ENCODE data around the gene ADAMTS15. TPM values are rescaled to one million over a fixed set of nuclear protein-coding genes. Genes with fewer than 3 reads are reported as not detected.

ADAMTS15 gene
- total and polyA plus RNA-seq, 7 donors, result 0.46 to 8.9 (median 2.4) TPM

- no peak for DNase-seq
- H3K4me1 ChIP-seq, result peaks cover 0 to 32% (median 25%) of the 10 kb centered on the region in 4 donors
- intact Hi-C loops (cut with DNase I), result no loop called here
Observed at GRCh38 chr11:130476922-130477491, 28.6 kb downstream of the ADAMTS15 start.

GRCh38 chr11:130477586-130478203, 29.2 kb downstream of the ADAMTS15 start:
- TF ChIP-seq EP300 (IDR thresholded peaks at IDR 0.05) (no peak), POLR2AphosphoS5 (IDR thresholded peaks at IDR 0.05) (no peak), CTCF (IDR thresholded peaks at IDR 0.05) (no peak), POLR2A (IDR thresholded peaks at IDR 0.05) (no peak)
- peaks cover 0 to 32% (median 25%) of the 10 kb centered on the region in 4 donors for H3K4me1 ChIP-seq
- peaks cover 0 to 10% (median 0%) of the 10 kb centered on the region in 4 donors for H3K36me3 ChIP-seq
- H3K27me3 ChIP-seq, result no peaks in the 10 kb centered on the region
- H3K4me3 ChIP-seq, result no peak overlapping the region
- H3K9me3 ChIP-seq, result no peaks in the 10 kb centered on the region
- no peak for DNase-seq
- peak overlapping the region; percentile 66 to 78 (median 74) for H3K27ac ChIP-seq
- WGBS, 2 donors, result 83 to 86% methylated on average over 6 of the region's 6 CpGs
- intact Hi-C loops (cut with DNase I), result no loop called here

More at GRCh38 chr11:130476922-130477491, 28.6 kb downstream of the ADAMTS15 start:
- Histone ChIP-seq H3K4me3 (no peak overlapping the region), H3K36me3 (peaks cover 0 to 17% (median 0%) of the 10 kb centered on the region in 4 donors), H3K27ac (peak overlapping the region; percentile 66 to 78 (median 74)), H3K27me3 (no peaks in the 10 kb centered on the region), H3K9me3 (no peaks in the 10 kb centered on the region)
- TF ChIP-seq EP300 (IDR thresholded peaks at IDR 0.05) (no peak), POLR2A (IDR thresholded peaks at IDR 0.05) (no peak), CTCF (IDR thresholded peaks at IDR 0.05) (no peak), POLR2AphosphoS5 (IDR thresholded peaks at IDR 0.05) (no peak)
- 87 to 89% methylated on average over 16 of the region's 16 CpGs for WGBS, 2 donors

- H3K36me3 ChIP-seq, result peaks cover 0 to 4% (median 0%) of the 10 kb centered on the region in 4 donors
- peak overlapping the region; percentile 66 to 78 (median 74) for H3K27ac ChIP-seq
- peaks cover 0 to 32% (median 25%) of the 10 kb centered on the region in 4 donors for H3K4me1 ChIP-seq
- DNase-seq, result peak; percentile 93
- no peak for TF ChIP-seq CTCF (IDR thresholded peaks at IDR 0.05)
- TF ChIP-seq POLR2AphosphoS5 (IDR thresholded peaks at IDR 0.05), result peak; percentile 37 to 70 (median 60)
- peak in 1 of 4 donors; percentile 15 for TF ChIP-seq EP300 (IDR thresholded peaks at IDR 0.05)
- no peak overlapping the region for H3K4me3 ChIP-seq
- no peaks in the 10 kb centered on the region for H3K9me3 ChIP-seq
- H3K27me3 ChIP-seq, result no peaks in the 10 kb centered on the region
- intact Hi-C loops (cut with DNase I), result no loop called here
- 69% methylated on average over 10 of the region's 10 CpGs for WGBS, 2 donors
Observed at GRCh38 chr11:130478204-130478701, 29.8 kb downstream of the ADAMTS15 start.

- TF ChIP-seq CTCF (IDR thresholded peaks at IDR 0.05) (no peak), POLR2A (IDR thresholded peaks at IDR 0.05) (no peak), POLR2AphosphoS5 (IDR thresholded peaks at IDR 0.05) (no peak), EP300 (IDR thresholded peaks at IDR 0.05) (no peak)
- Histone ChIP-seq H3K27me3 (no peaks in the 10 kb centered on the region), H3K4me1 (peaks cover 0 to 32% (median 25%) of the 10 kb centered on the region in 4 donors), H3K27ac (peak overlapping the region; percentile 66 to 78 (median 74)), H3K4me3 (no peak overlapping the region), H3K9me3 (no peaks in the 10 kb centered on the region), H3K36me3 (no peaks in the 10 kb centered on the region)
- WGBS, 2 donors, result 85 to 88% methylated on average over 4 of the region's 4 CpGs
- intact Hi-C loops (cut with DNase I), result no loop called here
- DNase-seq, result no peak
Observed at GRCh38 chr11:130478881-130479280, 30.4 kb downstream of the ADAMTS15 start.

Data from sigmoid colon (tissue), 7 donors.